Activated CD8-positive, alpha-beta memory T cell treated with anti-CD3 and anti-CD28 coated beads, Interleukin-2, amount 10 ng/mL, durations not matched to agents 7 days and 5 days (primary cell): ENCODE data around the gene CEP170B. TPM values are rescaled to one million over a fixed set of nuclear protein-coding genes. Genes with fewer than 3 reads are reported as not detected.
A peak's percentile ranks its signal among the peaks of the same experiment; 100 is the strongest.
"Not testable (repeated sequence)": the region's sequence is repeated elsewhere in the genome, so short reads cannot be mapped to it uniquely, and the experiment has no call there.

Experiments used
- ATAC-seq: fragments of 150-1000 bp; cut with Tn5 transposase; one replicate; pipeline ENCODE4 v1.10.0; 2021; ENCODE audit warnings: moderate library complexity
- CTCF ChIA-PET: fragments of 350-600 bp; sonication (Branson Sonifier 250); formaldehyde crosslinking; loops from one replicate; lab custom pipeline; 2021; ENCODE audit warnings: antibody characterized with exemption; lab: Charles Lee
- DNase-seq: peaks from one replicate; pipeline ENCODE4 v3.0.0-alpha.2; 2020
- H3K27ac Mint-ChIP-seq: one replicate; pipeline ENCODE4 v1.8.0; 2021; ENCODE audit warnings: mild to moderate bottlenecking, mixed read lengths
- H3K27me3 Mint-ChIP-seq: one replicate; pipeline ENCODE4 v1.8.0; 2021; ENCODE audit warnings: mixed read lengths
- H3K36me3 Mint-ChIP-seq: one replicate; pipeline ENCODE4 v1.8.0; 2021; ENCODE audit warnings: mild to moderate bottlenecking, mixed read lengths
- H3K4me1 Mint-ChIP-seq: one replicate; pipeline ENCODE4 v1.8.0; 2021; ENCODE audit warnings: mixed read lengths
- H3K4me3 Mint-ChIP-seq: one replicate; pipeline ENCODE4 v1.8.0; 2021; ENCODE audit warnings: mild to moderate bottlenecking, moderate library complexity, mixed read lengths
- H3K9me3 Mint-ChIP-seq: one replicate; pipeline ENCODE4 v1.8.0; 2022; ENCODE audit warnings: low read depth, mixed read lengths
- total RNA-seq, 2 experiments: library from RNA; stranded (reverse); gene quantifications; one replicate each; pipeline ENCODE4 v1.2.3, GENCODE V29; 2021

CEP170B gene
- total RNA-seq, 2 experiments from 2014 or later, result 4.6 to 8.5 TPM

- no peak overlapping the region for H3K27ac Mint-ChIP-seq
- peaks cover 3% of the 10 kb centered on the region for H3K27me3 Mint-ChIP-seq
- CTCF ChIA-PET, result no interaction called here
- no peak overlapping the region for H3K4me3 Mint-ChIP-seq
- H3K4me1 Mint-ChIP-seq, result no peaks in the 10 kb centered on the region
- ATAC-seq (no peak), DNase-seq (no peak)
- no peaks in the 10 kb centered on the region for H3K36me3 Mint-ChIP-seq
- H3K9me3 Mint-ChIP-seq, result no peaks in the 10 kb centered on the region
Observed at GRCh38 chr14:104855532-104856090, 9.5 kb upstream of the CEP170B start.

- DNase-seq, result no peak
- H3K27me3 Mint-ChIP-seq, result peaks cover 3% of the 10 kb centered on the region
- no peak overlapping the region for H3K4me3 Mint-ChIP-seq
- H3K9me3 Mint-ChIP-seq, result no peaks in the 10 kb centered on the region
- CTCF ChIA-PET, result interaction anchor here (0.6 kb wide), 1 partner anchor 14 kb away, joined by 3 read pairs; no protein-coding TSS in a partner anchor
- no peaks in the 10 kb centered on the region for H3K36me3 Mint-ChIP-seq
- H3K27ac Mint-ChIP-seq, result no peak overlapping the region
- H3K4me1 Mint-ChIP-seq, result no peaks in the 10 kb centered on the region
- ATAC-seq, result peak; percentile 16
Observed at GRCh38 chr14:104856157-104856868, 8.8 kb upstream of the CEP170B start.

- Mint-ChIP-seq H3K9me3 (no peaks in the 10 kb centered on the region), H3K36me3 (no peaks in the 10 kb centered on the region), H3K4me3 (no peak overlapping the region), H3K4me1 (no peaks in the 10 kb centered on the region), H3K27ac (no peak overlapping the region), H3K27me3 (peaks cover 2% of the 10 kb centered on the region)
- ATAC-seq, result no peak
- DNase-seq, result no peak
- CTCF ChIA-PET, result interaction anchor here (0.6 kb wide), 1 partner anchor 13 kb away, joined by 3 read pairs; no protein-coding TSS in a partner anchor
Observed at GRCh38 chr14:104856869-104857860, 7.9 kb upstream of the CEP170B start.

- H3K4me1 Mint-ChIP-seq, ATAC-seq, CTCF ChIA-PET, H3K4me3 Mint-ChIP-seq, DNase-seq, H3K36me3 Mint-ChIP-seq, H3K9me3 Mint-ChIP-seq, H3K27ac Mint-ChIP-seq, H3K27me3 Mint-ChIP-seq: not testable (repeated sequence)
Observed at GRCh38 chr14:104857931-104858330, 7.1 kb upstream of the CEP170B start.

GRCh38 chr14:104858811-104859426, 6.1 kb upstream of the CEP170B start:
- H3K36me3 Mint-ChIP-seq, result no peaks in the 10 kb centered on the region
- DNase-seq, result no peak
- no peaks in the 10 kb centered on the region for H3K4me1 Mint-ChIP-seq
- CTCF ChIA-PET, result no interaction called here
- no peak overlapping the region for H3K4me3 Mint-ChIP-seq
- no peak for ATAC-seq
- no peaks in the 10 kb centered on the region for H3K9me3 Mint-ChIP-seq
- H3K27me3 Mint-ChIP-seq, result peaks cover 10% of the 10 kb centered on the region
- H3K27ac Mint-ChIP-seq, result no peak overlapping the region

GRCh38 chr14:104859900-104860299, 5.2 kb upstream of the CEP170B start:
- Mint-ChIP-seq H3K4me1 (peaks cover 2% of the 10 kb centered on the region), H3K4me3 (no peak overlapping the region), H3K27ac (no peak overlapping the region), H3K9me3 (no peaks in the 10 kb centered on the region), H3K36me3 (no peaks in the 10 kb centered on the region), H3K27me3 (peaks cover 12% of the 10 kb centered on the region)
- ATAC-seq (no peak), DNase-seq (no peak)
- CTCF ChIA-PET, result no interaction called here

- H3K36me3 Mint-ChIP-seq, result no peaks in the 10 kb centered on the region
- DNase-seq (no peak), ATAC-seq (no peak)
- H3K4me3 Mint-ChIP-seq, result no peak overlapping the region
- no peaks in the 10 kb centered on the region for H3K9me3 Mint-ChIP-seq
- no peak overlapping the region for H3K27ac Mint-ChIP-seq
- H3K27me3 Mint-ChIP-seq, result peaks cover 12% of the 10 kb centered on the region
- CTCF ChIA-PET, result no interaction called here
- H3K4me1 Mint-ChIP-seq, result peaks cover 2% of the 10 kb centered on the region
Observed at GRCh38 chr14:104860414-104860813, 4.7 kb upstream of the CEP170B start.

GRCh38 chr14:104863131-104863862, 1.8 kb upstream of the CEP170B start:
- Mint-ChIP-seq H3K27ac (no peak overlapping the region), H3K4me1 (peaks cover 2% of the 10 kb centered on the region), H3K9me3 (no peaks in the 10 kb centered on the region), H3K27me3 (peaks cover 15% of the 10 kb centered on the region), H3K36me3 (no peaks in the 10 kb centered on the region), H3K4me3 (no peak overlapping the region)
- DNase-seq (no peak), ATAC-seq (no peak)
- CTCF ChIA-PET, result interaction anchor here (0.6 kb wide), 1 partner anchor 1345 kb away, joined by 4 read pairs; no protein-coding TSS in a partner anchor

- ATAC-seq, result no peak
- H3K36me3 Mint-ChIP-seq, result no peaks in the 10 kb centered on the region
- peak; percentile 40 for DNase-seq
- H3K27me3 Mint-ChIP-seq, result peaks cover 15% of the 10 kb centered on the region
- H3K9me3 Mint-ChIP-seq, result no peaks in the 10 kb centered on the region
- CTCF ChIA-PET, result interaction anchor here (0.6 to 1.1 kb wide), 2 partner anchors 38 to 1345 kb away, joined by 3 to 4 read pairs; no protein-coding TSS in a partner anchor
- H3K4me1 Mint-ChIP-seq, result peaks cover 2% of the 10 kb centered on the region
- H3K27ac Mint-ChIP-seq, result no peak overlapping the region
- no peak overlapping the region for H3K4me3 Mint-ChIP-seq
Observed at GRCh38 chr14:104863923-104864266, 1.2 kb upstream of the CEP170B start.

- CTCF ChIA-PET, result interaction anchor here (0.6 to 1.1 kb wide), 3 partner anchors 39 to 1346 kb away, joined by 3 to 4 read pairs (median 3); no protein-coding TSS in a partner anchor
- ATAC-seq (no peak), DNase-seq (peak; percentile 41)
- Mint-ChIP-seq H3K27me3 (peaks cover 15% of the 10 kb centered on the region), H3K27ac (no peak overlapping the region), H3K4me3 (peak overlapping the region; percentile 2), H3K36me3 (no peaks in the 10 kb centered on the region), H3K9me3 (no peaks in the 10 kb centered on the region), H3K4me1 (peaks cover 2% of the 10 kb centered on the region)
Observed at GRCh38 chr14:104864267-104865080, 594 bp upstream of the CEP170B start.

GRCh38 chr14:104865631-104866441, 768 bp downstream of the CEP170B start:
- H3K9me3 Mint-ChIP-seq, result no peaks in the 10 kb centered on the region
- H3K36me3 Mint-ChIP-seq, result no peaks in the 10 kb centered on the region
- CTCF ChIA-PET, result no interaction called here
- peaks cover 2% of the 10 kb centered on the region for H3K4me1 Mint-ChIP-seq
- H3K27ac Mint-ChIP-seq, result no peak overlapping the region
- peak overlapping the region; percentile 39 for H3K4me3 Mint-ChIP-seq
- peak; percentile 47 for DNase-seq
- H3K27me3 Mint-ChIP-seq, result peaks cover 15% of the 10 kb centered on the region
- peak; percentile 38 for ATAC-seq
